CD14-positive monocyte (primary cell): ENCODE data around the gene TGFBR3. TPM values are rescaled to one million over a fixed set of nuclear protein-coding genes. Genes with fewer than 3 reads are reported as not detected.

ENCODE experiments used
- DNase-seq, 3 donors: peaks; one replicate each; pipeline ENCODE4 v3.0.0-alpha.2; 2011 to 2022
- H2AFZ ChIP-seq: 2 replicates; pipeline ENCODE4 v1.6.0; 2012; ENCODE audit warnings: mild to moderate bottlenecking, low read depth, low read length, inconsistent platforms; ENCODE audit not compliant: insufficient read depth, poor library complexity, severe bottlenecking
- H3K27ac ChIP-seq, 2 donors: 1 replicate in 1 of 2; 2 replicates in 1 of 2; pipeline ENCODE4 v1.5.1; 2012 to 2013; ENCODE audit warnings: low read length in 2 of 2, control low read depth in 1 of 2, inconsistent platforms in 1 of 2, low read depth in 1 of 2, mild to moderate bottlenecking in 1 of 2
- H3K27me3 ChIP-seq, 2 donors: one replicate each; pipeline versions ENCODE4 v1.6.0 to v1.6.1; 2011 to 2013; ENCODE audit warnings: low read length in 2 of 2; ENCODE audit not compliant: control insufficient read depth in 2 of 2, insufficient read depth in 2 of 2
- H3K36me3 ChIP-seq, 2 donors: replicated peaks in 1 of 2; 1 replicate in 1 of 2; 2 replicates in 1 of 2; pipeline versions ENCODE4 v1.5.1 to v1.6.1; 2012 to 2013; ENCODE audit warnings: low read length in 2 of 2, control low read depth in 1 of 2, inconsistent platforms in 1 of 2, mild to moderate bottlenecking in 1 of 2; ENCODE audit not compliant: insufficient read depth in 2 of 2, control insufficient read depth in 1 of 2
- H3K4me1 ChIP-seq, 2 donors: 1 replicate in 1 of 2; 2 replicates in 1 of 2; pipeline versions ENCODE4 v1.5.1 to v1.6.1; 2012 to 2013; ENCODE audit warnings: low read length in 2 of 2, control low read depth in 1 of 2, inconsistent platforms in 1 of 2, mild to moderate bottlenecking in 1 of 2, moderate library complexity in 1 of 2; ENCODE audit not compliant: insufficient read depth in 2 of 2, control insufficient read depth in 1 of 2
- H3K4me2 ChIP-seq: replicated peaks from 2 replicates; pipeline ENCODE3; 2012; ENCODE audit warnings: low read length, moderate library complexity, mild to moderate bottlenecking; ENCODE audit not compliant: poor library complexity, severe bottlenecking; ENCODE audit errors: extremely low read depth
- H3K4me3 ChIP-seq, 3 experiments: fragments of 200-600 bp in 1 of 3; sonication (generic) in 1 of 3; replicated peaks in 1 of 3; 1 replicate in 2 of 3; 2 replicates in 1 of 3; pipeline ENCODE4 v1.5.1; 2011 to 2013; ENCODE audit warnings: low read length in 3 of 3, mild to moderate bottlenecking in 3 of 3, control low read depth in 2 of 3, low read depth in 2 of 3, inconsistent platforms in 1 of 3, moderate library complexity in 1 of 3
- H3K79me2 ChIP-seq: 2 replicates; pipeline ENCODE4 v1.6.0; 2012; ENCODE audit warnings: mild to moderate bottlenecking, control low read depth, inconsistent platforms, low read length, moderate library complexity; ENCODE audit not compliant: insufficient read depth
- H3K9ac ChIP-seq: 2 replicates; pipeline ENCODE4 v1.6.0; 2017; ENCODE audit warnings: low read length, mild to moderate bottlenecking; ENCODE audit not compliant: insufficient read depth, poor library complexity, severe bottlenecking
- H3K9me3 ChIP-seq, 2 donors: replicated peaks in 1 of 2; 1 replicate in 1 of 2; 2 replicates in 1 of 2; pipeline versions ENCODE4 v1.5.1 to v1.6.1; 2012 to 2013; ENCODE audit warnings: low read length in 2 of 2, control low read depth in 1 of 2; ENCODE audit not compliant: control insufficient read depth in 1 of 2, insufficient read depth in 1 of 2
- H4K20me1 ChIP-seq: 2 replicates; pipeline ENCODE4 v1.6.0; 2012; ENCODE audit warnings: mild to moderate bottlenecking, low read length, control low read depth, moderate library complexity; ENCODE audit not compliant: insufficient read depth
- H3K27ac Mint-ChIP-seq, 7 donors: one replicate each; pipeline ENCODE4 v1.8.0; 2020; ENCODE audit warnings: mild to moderate bottlenecking in 7 of 7, mixed read lengths in 7 of 7, moderate library complexity in 6 of 7, inconsistent platforms in 2 of 7
- H3K27me3 Mint-ChIP-seq, 3 donors: one replicate each; pipeline ENCODE4 v1.8.0; 2021 to 2022; ENCODE audit warnings: low read depth in 3 of 3, mild to moderate bottlenecking in 3 of 3, mixed read lengths in 3 of 3, moderate library complexity in 3 of 3, inconsistent platforms in 1 of 3
- H3K36me3 Mint-ChIP-seq, 2 donors: one replicate each; pipeline ENCODE4 v1.8.0; 2020; ENCODE audit warnings: mixed read lengths in 2 of 2, inconsistent platforms in 1 of 2, mild to moderate bottlenecking in 1 of 2
- H3K4me1 Mint-ChIP-seq: one replicate; pipeline ENCODE4 v1.8.0; 2020; ENCODE audit warnings: mild to moderate bottlenecking, mixed read lengths
- H3K4me3 Mint-ChIP-seq, 2 donors: one replicate each; pipeline ENCODE4 v1.8.0; 2020; ENCODE audit warnings: mild to moderate bottlenecking in 2 of 2, mixed read lengths in 2 of 2, moderate library complexity in 1 of 2
- H3K9me3 Mint-ChIP-seq, 7 donors: one replicate each; pipeline ENCODE4 v1.8.0; 2020 to 2022; ENCODE audit warnings: mixed read lengths in 7 of 7, mild to moderate bottlenecking in 6 of 7, moderate library complexity in 6 of 7, inconsistent platforms in 2 of 7
- CTCF ChIP-seq: fragments of 200-600 bp; IDR thresholded peaks from one replicate; pipeline ENCODE4 v1.8.0; 2022; ENCODE audit warnings: antibody characterized with exemption, mild to moderate bottlenecking
- WGBS: methylation state at CpG from one replicate; pipeline ENCODE4 v1.1.5; 2013; ENCODE audit warnings: missing lambda C conversion rate; ENCODE audit not compliant: insufficient coverage; 5-methylcytosine and 5-hydroxymethylcytosine counted together
- intact Hi-C, 2 donors: fragments of 100-400 bp; cut with micrococcal nuclease; formaldehyde crosslinking; loops; one replicate each; pipeline versions ENCODE4 v1.15.0 to v1.15.1; 2023
- polyA plus RNA-seq, 3 donors: library from polyadenylated mRNA; depleted of rRNA in 1 of 3; unstranded in 2 of 3; stranded (reverse) in 1 of 3; fragments of 300-500 nt in 2 of 3; fragments of >200 nt in 1 of 3; fragmentation: Illumina TruSeq in 2 of 3; gene quantifications; 1 replicate in 2 of 3; 2 replicates in 1 of 3; pipeline ENCODE4 v1.2.3, GENCODE V29; 2012 to 2021

TGFBR3 gene
- polyA plus RNA-seq, 3 donors, result 0.09 to 0.28 (median 0.20) TPM

- Histone ChIP-seq H3K27ac (no peak overlapping the region), H3K36me3 (no peaks in the 10 kb centered on the region), H3K4me2 (no peak overlapping the region), H3K27me3 (no peaks in the 10 kb centered on the region), H3K4me1 (no peaks in the 10 kb centered on the region), H3K9ac (no peak overlapping the region), H3K9me3 (peaks cover 2 to 3% of the 10 kb centered on the region in 2 donors), H2AFZ (no peak overlapping the region), H4K20me1 (no peaks in the 10 kb centered on the region), H3K79me2 (no peaks in the 10 kb centered on the region), H3K4me3 (no peak overlapping the region)
- peaks cover 0 to 11% (median 4%) of the 10 kb centered on the region in 7 donors for H3K9me3 Mint-ChIP-seq
- intact Hi-C loops, result no loop called here
- H3K27ac Mint-ChIP-seq, result no peak overlapping the region
- no peaks in the 10 kb centered on the region for H3K36me3 Mint-ChIP-seq
- WGBS, result 98% methylated on average over 3 of the region's 4 CpGs
- DNase-seq, result no peak
- H3K4me1 Mint-ChIP-seq, result no peaks in the 10 kb centered on the region
- H3K4me3 Mint-ChIP-seq, result no peak overlapping the region
- no peak for TF ChIP-seq CTCF
- H3K27me3 Mint-ChIP-seq, result peaks cover 0 to 5% (median 1%) of the 10 kb centered on the region in 3 donors
Measured at GRCh38 chr1:91635763-91636162, 250.2 kb downstream of the TGFBR3 start.

DNA sequence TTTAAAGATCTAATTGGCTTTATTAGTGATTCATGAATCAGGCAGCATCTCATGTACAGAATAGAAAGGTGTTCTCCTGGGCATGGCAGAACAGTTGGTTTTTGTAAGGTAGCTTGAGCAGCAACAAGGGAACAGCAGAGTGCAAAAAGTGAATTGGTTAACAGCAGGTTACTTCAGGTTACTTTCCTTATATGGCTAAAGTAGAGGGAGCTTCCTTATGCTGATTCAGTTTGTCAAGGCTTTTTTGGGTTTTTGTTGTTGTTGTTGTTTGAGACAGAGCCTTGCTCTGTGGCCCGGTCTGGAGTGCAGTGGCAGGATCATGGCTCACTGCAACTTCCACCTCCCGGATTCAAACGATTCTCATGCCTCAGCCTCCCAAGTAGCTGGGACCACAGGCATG, 252.5 kb downstream of the TGFBR3 start:
- no peak overlapping the region for H3K4me3 ChIP-seq
- H3K4me1 ChIP-seq, result no peaks in the 10 kb centered on the region
- intact Hi-C loops, result no loop called here
- no peaks in the 10 kb centered on the region for H3K79me2 ChIP-seq
- no peak overlapping the region for H3K27ac ChIP-seq
- no peak overlapping the region for H2AFZ ChIP-seq
- H4K20me1 ChIP-seq, result no peaks in the 10 kb centered on the region
- no peak overlapping the region for H3K4me3 Mint-ChIP-seq
- no peak for DNase-seq
- no peak overlapping the region for H3K9ac ChIP-seq
- no peaks in the 10 kb centered on the region for H3K36me3 ChIP-seq
- no peaks in the 10 kb centered on the region for H3K9me3 ChIP-seq
- H3K36me3 Mint-ChIP-seq, result no peaks in the 10 kb centered on the region
- H3K9me3 Mint-ChIP-seq, result peaks cover 0 to 2% (median 0%) of the 10 kb centered on the region in 7 donors
- WGBS, result 96% methylated on average over 3 of the region's 3 CpGs
- H3K27me3 Mint-ChIP-seq, result peaks cover 1 to 5% (median 1%) of the 10 kb centered on the region in 3 donors
- H3K27ac Mint-ChIP-seq, result no peak overlapping the region
- no peak for TF ChIP-seq CTCF
- H3K4me1 Mint-ChIP-seq, result no peaks in the 10 kb centered on the region
- no peak overlapping the region for H3K4me2 ChIP-seq
- H3K27me3 ChIP-seq, result no peaks in the 10 kb centered on the region
